PC-3 (cell line): ENCODE results near the gene AP1M1. TPM values are rescaled to one million over a fixed set of nuclear protein-coding genes. Genes with fewer than 3 reads are reported as not detected.

ENCODE experiments used
- ATAC-seq: fragments of 200-7000 bp; cut with Tn5 transposase; 2 replicates; pipeline ENCODE4 v1.9.1; 2020; ENCODE audit warnings: mild to moderate bottlenecking, moderate library complexity
- BruUV-seq: library from RNA; stranded (reverse); fragments of 400-500 nt; replicated peaks from 2 replicates; lab custom pipeline; 2021; lab: Mats Ljungman, UMichigan
- CTCF ChIA-PET: fragments of 300-600 bp; sonication (Branson Sonifier 250); formaldehyde crosslinking; loops from one replicate; lab custom pipeline; 2022; ENCODE audit warnings: antibody characterized with exemption; lab: Charles Lee
- POLR2A ChIA-PET: fragments of 300-600 bp; sonication (Branson Sonifier 250); formaldehyde crosslinking; loops from one replicate; lab custom pipeline; 2022; ENCODE audit warnings: antibody characterized with exemption; ENCODE audit not compliant: unreplicated experiment; lab: Charles Lee
- DNase-seq: peaks from one replicate; pipeline ENCODE4 v3.0.0-alpha.2; 2015
- H2AFZ ChIP-seq: fragments of 300-600 bp; sonication (generic); 2 replicates; pipeline ENCODE4 v1.6.0; 2016; ENCODE audit warnings: antibody characterized with exemption, low read length
- H3F3A ChIP-seq: fragments of 300-600 bp; sonication (generic); one replicate; pipeline ENCODE4 v1.6.0; 2017; ENCODE audit warnings: antibody characterized with exemption, low read length, control low read depth, mild to moderate bottlenecking; ENCODE audit not compliant: unreplicated experiment
- H3K27ac ChIP-seq: fragments of 300-600 bp; sonication (generic); 2 replicates; pipeline ENCODE4 v1.5.1; 2016; ENCODE audit warnings: mild to moderate bottlenecking, low read length
- H3K27me3 ChIP-seq: fragments of 300-600 bp; sonication (generic); 2 replicates; pipeline ENCODE4 v1.6.1; 2016; ENCODE audit warnings: low read length, mixed read lengths
- H3K36me3 ChIP-seq: fragments of 300-600 bp; sonication (generic); 2 replicates; pipeline ENCODE4 v1.6.1; 2016; ENCODE audit warnings: low read depth, mixed run types, low read length, mixed read lengths
- H3K4me1 ChIP-seq: fragments of 300-600 bp; sonication (generic); 2 replicates; pipeline ENCODE4 v1.5.1; 2016; ENCODE audit warnings: low read length; ENCODE audit not compliant: insufficient read depth
- H3K4me2 ChIP-seq: fragments of 300-600 bp; sonication (generic); 2 replicates; pipeline ENCODE4 v1.6.0; 2016; ENCODE audit warnings: low read length
- H3K4me3 ChIP-seq: fragments of 300-600 bp; sonication (generic); 2 replicates; pipeline ENCODE4 v1.5.1; 2016; ENCODE audit warnings: mild to moderate bottlenecking, low read length, mixed read lengths
- H3K79me2 ChIP-seq: fragments of 300-600 bp; sonication (generic); 2 replicates; pipeline ENCODE4 v1.6.1; 2017; ENCODE audit warnings: low read length, mixed read lengths
- H3K9ac ChIP-seq: fragments of 300-600 bp; sonication (generic); 2 replicates; pipeline ENCODE4 v1.6.0; 2016; ENCODE audit warnings: mild to moderate bottlenecking, low read length
- H3K9me2 ChIP-seq: fragments of 300-600 bp; sonication (generic); replicated peaks from 2 replicates; pipeline ENCODE4 v1.6.1; 2016; ENCODE audit warnings: mixed run types, low read length, mixed read lengths
- H3K9me3 ChIP-seq: fragments of 300-600 bp; sonication (generic); 2 replicates; pipeline ENCODE4 v1.6.1; 2016; ENCODE audit warnings: low read length, mixed read lengths
- H4K20me1 ChIP-seq: fragments of 300-600 bp; sonication (generic); 2 replicates; pipeline ENCODE4 v1.6.1; 2016; ENCODE audit warnings: low read length, mixed read lengths
- EZH2 ChIP-seq: fragments of 300-600 bp; sonication (generic); IDR thresholded peaks from one replicate; pipeline ENCODE4 v1.6.1; 2017; ENCODE audit warnings: antibody characterized with exemption, mild to moderate bottlenecking, low read length; ENCODE audit not compliant: unreplicated experiment
- EZH2phosphoT487 ChIP-seq: fragments of 300-600 bp; sonication (generic); IDR thresholded peaks from 2 replicates; pipeline ENCODE4 v1.6.1; 2018; ENCODE audit warnings: mild to moderate bottlenecking, antibody characterized with exemption, low read length, borderline replicate concordance
- intact Hi-C: fragments of 100-400 bp; cut with micrococcal nuclease; formaldehyde crosslinking; loops from 2 replicates; pipeline ENCODE4 v1.9.0; 2023
- total RNA-seq: library from RNA; depleted of rRNA; stranded (reverse); fragments of >200 nt; gene quantifications from 2 replicates; pipeline ENCODE4 v1.2.3, GENCODE V29; 2014
- TF ChIP-seq, protein P1 (sequence below): fragments of 300-600 bp; sonication (generic); conservative IDR thresholded peaks from 2 replicates; pipeline ENCODE4 v1.5.1; 2017; ENCODE audit warnings: antibody characterized with exemption, low read depth, mild to moderate bottlenecking, low read length

AP1M1 gene
- total RNA-seq, 1 experiment from 2014 or later: 104 TPM

GRCh38 chr19:16252459-16253205 lies 54.9 kb downstream of the AP1M1 start:
- ATAC-seq (no peak), DNase-seq (no peak)
- H3K9me2 ChIP-seq: no peaks in the 10 kb centered on the region
- H3K27ac ChIP-seq: no peak overlapping the region
- no peaks in the 10 kb centered on the region for H3K36me3 ChIP-seq
- no peaks in the 10 kb centered on the region for H3K27me3 ChIP-seq
- H3K4me1 ChIP-seq: no peaks in the 10 kb centered on the region
- H3K79me2 ChIP-seq: no peaks in the 10 kb centered on the region
- no peaks in the 10 kb centered on the region for H4K20me1 ChIP-seq
- H2AFZ ChIP-seq: no peak overlapping the region
- H3K4me3 ChIP-seq: no peak overlapping the region
- CTCF ChIA-PET: no interaction called here
- TF ChIP-seq EZH2phosphoT487 (no peak), EZH2 (no peak)
- TF ChIP-seq, protein P1, sequence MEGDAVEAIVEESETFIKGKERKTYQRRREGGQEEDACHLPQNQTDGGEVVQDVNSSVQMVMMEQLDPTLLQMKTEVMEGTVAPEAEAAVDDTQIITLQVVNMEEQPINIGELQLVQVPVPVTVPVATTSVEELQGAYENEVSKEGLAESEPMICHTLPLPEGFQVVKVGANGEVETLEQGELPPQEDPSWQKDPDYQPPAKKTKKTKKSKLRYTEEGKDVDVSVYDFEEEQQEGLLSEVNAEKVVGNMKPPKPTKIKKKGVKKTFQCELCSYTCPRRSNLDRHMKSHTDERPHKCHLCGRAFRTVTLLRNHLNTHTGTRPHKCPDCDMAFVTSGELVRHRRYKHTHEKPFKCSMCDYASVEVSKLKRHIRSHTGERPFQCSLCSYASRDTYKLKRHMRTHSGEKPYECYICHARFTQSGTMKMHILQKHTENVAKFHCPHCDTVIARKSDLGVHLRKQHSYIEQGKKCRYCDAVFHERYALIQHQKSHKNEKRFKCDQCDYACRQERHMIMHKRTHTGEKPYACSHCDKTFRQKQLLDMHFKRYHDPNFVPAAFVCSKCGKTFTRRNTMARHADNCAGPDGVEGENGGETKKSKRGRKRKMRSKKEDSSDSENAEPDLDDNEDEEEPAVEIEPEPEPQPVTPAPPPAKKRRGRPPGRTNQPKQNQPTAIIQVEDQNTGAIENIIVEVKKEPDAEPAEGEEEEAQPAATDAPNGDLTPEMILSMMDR: no peak
- H3K4me2 ChIP-seq: no peak overlapping the region
- intact Hi-C loops: no loop called here
- no peak overlapping the region for H3K9ac ChIP-seq
- BruUV-seq: no TSS peak
- H3F3A ChIP-seq: no peaks in the 10 kb centered on the region
- no peaks in the 10 kb centered on the region for H3K9me3 ChIP-seq
- POLR2A ChIA-PET: no interaction called here

DNA sequence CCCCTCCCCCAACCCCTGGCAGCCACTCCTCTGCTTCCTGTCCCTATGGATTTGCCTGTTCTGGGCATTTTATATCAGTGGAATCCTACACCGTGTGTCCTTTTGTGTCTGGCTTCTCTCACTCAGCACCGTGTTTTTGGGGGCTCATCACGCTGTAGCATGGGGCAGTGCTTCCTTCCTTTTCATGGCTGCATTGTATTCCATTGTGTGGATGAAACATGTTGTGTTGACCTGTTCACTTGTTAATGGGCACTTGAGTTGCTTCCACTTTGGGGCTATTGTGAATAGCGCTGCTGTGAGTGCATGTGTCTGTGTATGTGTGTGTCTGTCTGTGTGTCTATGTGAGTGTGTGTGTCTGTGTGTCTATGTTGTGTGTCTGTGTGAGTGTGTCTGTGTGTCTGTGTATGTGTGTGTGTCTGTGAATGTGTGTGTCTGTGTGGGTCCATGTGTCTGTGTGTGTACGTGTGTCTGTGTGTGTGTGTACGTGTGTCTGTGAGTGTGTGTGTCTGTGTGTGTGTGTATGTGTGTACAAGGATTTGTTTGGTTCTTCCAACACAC lies 57.2 kb downstream of the AP1M1 start:
- H4K20me1 ChIP-seq: no peaks in the 10 kb centered on the region
- H3K9ac ChIP-seq: no peak overlapping the region
- CTCF ChIA-PET: no interaction called here
- no peaks in the 10 kb centered on the region for H3K9me2 ChIP-seq
- DNase-seq: no peak
- no peak overlapping the region for H3K4me3 ChIP-seq
- no peaks in the 10 kb centered on the region for H3K79me2 ChIP-seq
- POLR2A ChIA-PET: no interaction called here
- TF ChIP-seq EZH2phosphoT487 (no peak), EZH2 (no peak)
- TF ChIP-seq, protein P1: no peak
- no peaks in the 10 kb centered on the region for H3K27me3 ChIP-seq
- no peaks in the 10 kb centered on the region for H3F3A ChIP-seq
- intact Hi-C loops: no loop called here
- H3K9me3 ChIP-seq: no peaks in the 10 kb centered on the region
- H3K4me2 ChIP-seq: no peak overlapping the region
- H2AFZ ChIP-seq: no peak overlapping the region
- ATAC-seq: no peak
- no TSS peak for BruUV-seq
- H3K4me1 ChIP-seq: no peaks in the 10 kb centered on the region
- no peak overlapping the region for H3K27ac ChIP-seq
- no peaks in the 10 kb centered on the region for H3K36me3 ChIP-seq

- H3K27ac ChIP-seq: no peak overlapping the region
- no peaks in the 10 kb centered on the region for H3K36me3 ChIP-seq
- no peak overlapping the region for H3K4me2 ChIP-seq
- H2AFZ ChIP-seq: no peak overlapping the region
- no peaks in the 10 kb centered on the region for H3K4me1 ChIP-seq
- no peak for DNase-seq
- ChIA-PET POLR2A (no interaction called here), CTCF (no interaction called here)
- no peaks in the 10 kb centered on the region for H3K9me2 ChIP-seq
- no peaks in the 10 kb centered on the region for H3K9me3 ChIP-seq
- H3K79me2 ChIP-seq: no peaks in the 10 kb centered on the region
- ATAC-seq: no peak
- intact Hi-C loops: no loop called here
- H4K20me1 ChIP-seq: no peaks in the 10 kb centered on the region
- TF ChIP-seq EZH2: no peak
- TF ChIP-seq, protein P1: no peak
- no peak for TF ChIP-seq EZH2phosphoT487
- no peak overlapping the region for H3K9ac ChIP-seq
- H3F3A ChIP-seq: no peaks in the 10 kb centered on the region
- BruUV-seq: no TSS peak
- no peak overlapping the region for H3K4me3 ChIP-seq
- no peaks in the 10 kb centered on the region for H3K27me3 ChIP-seq
Observed at GRCh38 chr19:16257509-16258002, 59.8 kb downstream of the AP1M1 start.
